GM19023 (cell line): ENCODE data around the gene NAGA.

ENCODE experiments used
- ATAC-seq: cut with Tn5 transposase; IDR thresholded peaks from one replicate; pipeline ENCODE4 v1.9.1; 2021; ENCODE audit warnings: mild to moderate bottlenecking, moderate library complexity; ENCODE audit not compliant: unreplicated experiment

The NAGA gene

GRCh38 chr22:42050641-42051180 is 19.9 kb downstream of the NAGA start:
- no peak for ATAC-seq

GRCh38 chr22:42041784-42042183 is 28.8 kb downstream of the NAGA start:
- ATAC-seq, result no peak

GRCh38 chr22:42039271-42039670 is 31.3 kb downstream of the NAGA start:
- ATAC-seq, result no peak

GRCh38 chr22:42035256-42035655 is 35.4 kb downstream of the NAGA start:
- no peak for ATAC-seq

- ATAC-seq, result no peak
Measured at GRCh38 chr22:42033263-42034181, 37.1 kb downstream of the NAGA start.

GRCh38 chr22:42026705-42027104 is 43.9 kb downstream of the NAGA start:
- no peak for ATAC-seq

- no peak for ATAC-seq
Measured at GRCh38 chr22:42025421-42025820, 45.2 kb downstream of the NAGA start.

GRCh38 chr22:42022162-42022847 is 48.3 kb downstream of the NAGA start:
- ATAC-seq, result no peak

GRCh38 chr22:42021571-42021970 is 49.0 kb downstream of the NAGA start:
- no peak for ATAC-seq

- no peak for ATAC-seq
Measured at GRCh38 chr22:42018224-42018623, 52.4 kb downstream of the NAGA start.

- ATAC-seq, result no peak
Measured at GRCh38 chr22:42016111-42016510, 54.5 kb downstream of the NAGA start.

- ATAC-seq, result no peak
Measured at GRCh38 chr22:42013385-42013784, 57.2 kb downstream of the NAGA start.

- ATAC-seq, result no peak
Measured at GRCh38 chr22:42010778-42011177, 59.8 kb downstream of the NAGA start.
